Vagina (tissue), 2 donors: Measurements from ENCODE around the gene RAD23A.

ENCODE experiments used
- CTCF ChIP-seq, 3 experiments: fragments of 450-650 bp in 2 of 3; fragments of 200-600 bp in 1 of 3; sonication (generic) in 1 of 3; IDR thresholded peaks; one replicate each; pipeline ENCODE4 v1.5.1; 2017 to 2019; ENCODE audit warnings: antibody characterized with exemption in 3 of 3, mild to moderate bottlenecking in 2 of 3, moderate library complexity in 2 of 3
- POLR2A ChIP-seq, 2 donors: fragments of 450-650 bp; IDR thresholded peaks; one replicate each; pipeline ENCODE4 v1.6.1; 2017; ENCODE audit warnings: antibody characterized with exemption in 2 of 2, mild to moderate bottlenecking in 2 of 2, moderate library complexity in 2 of 2

DNA sequence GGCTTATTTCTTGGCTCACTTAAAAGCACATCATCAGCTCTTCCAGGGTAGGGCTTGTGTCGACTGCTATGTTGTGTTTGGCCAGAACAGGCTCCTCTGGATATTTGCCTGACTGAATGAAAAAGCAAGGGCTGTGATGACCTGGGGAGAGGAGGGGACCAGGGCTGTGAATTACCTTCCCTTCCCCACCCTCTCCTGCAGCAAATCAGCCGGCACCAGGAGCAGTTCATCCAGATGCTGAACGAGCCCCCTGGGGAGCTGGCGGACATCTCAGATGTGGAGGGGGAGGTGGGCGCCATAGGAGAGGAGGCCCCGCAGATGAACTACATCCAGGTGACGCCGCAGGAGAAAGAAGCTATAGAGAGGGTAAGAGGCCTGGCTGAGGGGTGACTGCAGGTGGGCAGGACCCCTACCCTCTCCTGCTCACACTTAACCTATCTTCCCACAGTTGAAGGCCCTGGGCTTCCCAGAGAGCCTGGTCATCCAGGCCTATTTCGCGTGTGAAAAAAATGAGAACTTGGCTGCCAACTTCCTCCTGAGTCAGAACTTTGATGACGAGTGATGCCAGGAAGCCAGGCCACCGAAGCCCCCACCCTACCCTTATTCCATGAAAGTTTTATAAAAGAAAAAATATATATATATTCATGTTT is 7.0 kb downstream of the RAD23A start:
- TF ChIP-seq POLR2A (IDR thresholded peaks at IDR 0.05) = no peak
- no peak for TF ChIP-seq CTCF (IDR thresholded peaks at IDR 0.05)
